Natural killer cell (primary cell): Measurements from ENCODE around the gene POLR2H. TPM values are rescaled to one million over a fixed set of nuclear protein-coding genes. Genes with fewer than 3 reads are reported as not detected.

Source experiments
- ATAC-seq, 3 donors: fragments of 150-1000 bp in 2 of 3; fragments of 200-7000 bp in 1 of 3; cut with Tn5 transposase; 1 replicate in 1 of 3; 2 replicates in 2 of 3; pipeline ENCODE4 v1.10.0; 2021; ENCODE audit warnings: mild to moderate bottlenecking in 2 of 3, moderate library complexity in 2 of 3
- DNase-seq, 2 donors: peaks; one replicate each; pipeline versions ENCODE4 v3.0.0 to v3.0.0-alpha.2; 2013 to 2021; ENCODE audit warnings: mixed read lengths in 1 of 2
- H3K27ac ChIP-seq: one replicate; pipeline ENCODE4 v1.5.1; 2013; ENCODE audit warnings: mild to moderate bottlenecking, low read length
- H3K27me3 ChIP-seq: one replicate; pipeline ENCODE4 v1.6.1; 2013; ENCODE audit warnings: low read length; ENCODE audit not compliant: control insufficient read depth, insufficient read depth
- H3K36me3 ChIP-seq: one replicate; pipeline ENCODE4 v1.6.1; 2013; ENCODE audit warnings: low read length; ENCODE audit not compliant: control insufficient read depth, insufficient read depth
- H3K4me1 ChIP-seq: one replicate; pipeline ENCODE4 v1.6.1; 2013; ENCODE audit warnings: low read length; ENCODE audit not compliant: control insufficient read depth, insufficient read depth
- H3K4me3 ChIP-seq: one replicate; pipeline ENCODE4 v1.5.1; 2013; ENCODE audit warnings: low read length
- H3K9me3 ChIP-seq: one replicate; pipeline ENCODE4 v1.6.1; 2013; ENCODE audit warnings: low read length; ENCODE audit not compliant: control insufficient read depth, insufficient read depth
- H3K27ac Mint-ChIP-seq, 2 donors: one replicate each; pipeline ENCODE4 v1.8.0; 2022; ENCODE audit warnings: mild to moderate bottlenecking in 2 of 2, mixed read lengths in 2 of 2, moderate library complexity in 1 of 2
- H3K27me3 Mint-ChIP-seq, 2 donors: one replicate each; pipeline ENCODE4 v1.8.0; 2022; ENCODE audit warnings: low read depth in 2 of 2, mixed read lengths in 2 of 2
- H3K36me3 Mint-ChIP-seq: one replicate; pipeline ENCODE4 v1.8.0; 2022; ENCODE audit warnings: mixed read lengths
- H3K4me1 Mint-ChIP-seq, 2 donors: one replicate each; pipeline ENCODE4 v1.8.0; 2022; ENCODE audit warnings: mixed read lengths in 2 of 2
- H3K4me3 Mint-ChIP-seq: one replicate; pipeline ENCODE4 v1.8.0; 2022; ENCODE audit warnings: mild to moderate bottlenecking, moderate library complexity, mixed read lengths
- H3K9me3 Mint-ChIP-seq, 2 donors: one replicate each; pipeline ENCODE4 v1.8.0; 2022; ENCODE audit warnings: mixed read lengths in 2 of 2
- CTCF ChIP-seq: fragments of 200-600 bp; IDR thresholded peaks from one replicate; pipeline ENCODE4 v1.8.0; 2022; ENCODE audit warnings: antibody characterized with exemption
- WGBS: methylation state at CpG from one replicate; pipeline ENCODE4 v1.1.7; 2013; ENCODE audit warnings: missing lambda C conversion rate; ENCODE audit not compliant: insufficient coverage; 5-methylcytosine and 5-hydroxymethylcytosine counted together
- intact Hi-C: fragments of 100-400 bp; cut with micrococcal nuclease; formaldehyde crosslinking; loops from one replicate; pipeline ENCODE4 v1.14.2; 2022
- total RNA-seq, 4 donors: library from RNA; stranded (reverse); fragments of 120-200 nt in 1 of 4; gene quantifications; one replicate each; pipeline versions ENCODE4 v1.2.3 to v1.2.4, GENCODE V29; 2013 to 2022

Gene POLR2H
- total RNA-seq, 3 donors from 2014 or later (not counting 1 experiment from before 2014, with no cell fraction given) = 33.0 to 49.8 (median 41.1) TPM

GRCh38 chr3:184336547-184337398, 24.7 kb upstream of the POLR2H start:
- H3K27me3 Mint-ChIP-seq = peaks cover 0 to 7% of the 10 kb centered on the region in 2 donors
- ATAC-seq (peak in 1 of 3 donors; percentile 18), DNase-seq (peak in 1 of 2 donors; percentile 30)
- H3K27ac Mint-ChIP-seq = peak overlapping the region; percentile 78 to 80
- WGBS = 34% methylated on average over 17 of the region's 17 CpGs
- H3K9me3 Mint-ChIP-seq = no peaks in the 10 kb centered on the region
- Histone ChIP-seq H3K4me1 (peaks cover 23% of the 10 kb centered on the region), H3K36me3 (peaks cover 32% of the 10 kb centered on the region), H3K27me3 (no peaks in the 10 kb centered on the region), H3K27ac (peak overlapping the region; percentile 97), H3K9me3 (no peaks in the 10 kb centered on the region), H3K4me3 (peak overlapping the region; percentile 51)
- peaks cover 17 to 45% of the 10 kb centered on the region in 2 donors for H3K4me1 Mint-ChIP-seq
- peak overlapping the region; percentile 90 for H3K4me3 Mint-ChIP-seq
- peaks cover 8% of the 10 kb centered on the region for H3K36me3 Mint-ChIP-seq
- intact Hi-C loops = no loop called here
- no peak for TF ChIP-seq CTCF

- H3K9me3 ChIP-seq = no peaks in the 10 kb centered on the region
- peaks cover 5% of the 10 kb centered on the region for H3K36me3 Mint-ChIP-seq
- intact Hi-C loops = no loop called here
- TF ChIP-seq CTCF = no peak
- H3K27ac Mint-ChIP-seq = peak within 1 kb of the TSS; percentile 78 to 80
- H3K4me3 ChIP-seq = peak within 1 kb of the TSS; percentile 51
- peaks cover 17 to 45% of the 10 kb centered on the region in 2 donors for H3K4me1 Mint-ChIP-seq
- H3K36me3 ChIP-seq = peaks cover 29% of the 10 kb centered on the region
- peaks cover 0 to 7% of the 10 kb centered on the region in 2 donors for H3K27me3 Mint-ChIP-seq
- peak within 1 kb of the TSS; percentile 90 for H3K4me3 Mint-ChIP-seq
- no peak for DNase-seq
- H3K27ac ChIP-seq = peak within 1 kb of the TSS; percentile 97
- WGBS = 97% methylated on average over 6 of the region's 6 CpGs
- no peaks in the 10 kb centered on the region for H3K9me3 Mint-ChIP-seq
- no peak for ATAC-seq
- H3K27me3 ChIP-seq = no peaks in the 10 kb centered on the region
- H3K4me1 ChIP-seq = peaks cover 23% of the 10 kb centered on the region
Measured at GRCh38 chr3:184337399-184337714, 24.2 kb upstream of the POLR2H start, which contains the start of gene FAM131A. FAM131A (plus strand) TSS chr3:184337600; CDS start chr3:184337631, 31 bp downstream.

- Mint-ChIP-seq H3K36me3 (no peaks in the 10 kb centered on the region), H3K27me3 (peaks cover 0 to 7% of the 10 kb centered on the region in 2 donors), H3K27ac (peak overlapping the region in 1 of 2 donors; percentile 80), H3K9me3 (no peaks in the 10 kb centered on the region), H3K4me3 (peak overlapping the region; percentile 7), H3K4me1 (peaks cover 17 to 45% of the 10 kb centered on the region in 2 donors)
- DNase-seq (no peak), ATAC-seq (no peak)
- peaks cover 23% of the 10 kb centered on the region for H3K36me3 ChIP-seq
- no peak overlapping the region for H3K4me3 ChIP-seq
- TF ChIP-seq CTCF = no peak
- H3K9me3 ChIP-seq = no peaks in the 10 kb centered on the region
- H3K4me1 ChIP-seq = peaks cover 23% of the 10 kb centered on the region
- intact Hi-C loops = no loop called here
- no peaks in the 10 kb centered on the region for H3K27me3 ChIP-seq
- 82% methylated on average over 7 of the region's 7 CpGs for WGBS
- H3K27ac ChIP-seq = no peak overlapping the region
Measured at GRCh38 chr3:184337981-184338380, 23.5 kb upstream of the POLR2H start.
